ENCODE measurements around the gene ECHDC3.

Gene ECHDC3

DNA sequence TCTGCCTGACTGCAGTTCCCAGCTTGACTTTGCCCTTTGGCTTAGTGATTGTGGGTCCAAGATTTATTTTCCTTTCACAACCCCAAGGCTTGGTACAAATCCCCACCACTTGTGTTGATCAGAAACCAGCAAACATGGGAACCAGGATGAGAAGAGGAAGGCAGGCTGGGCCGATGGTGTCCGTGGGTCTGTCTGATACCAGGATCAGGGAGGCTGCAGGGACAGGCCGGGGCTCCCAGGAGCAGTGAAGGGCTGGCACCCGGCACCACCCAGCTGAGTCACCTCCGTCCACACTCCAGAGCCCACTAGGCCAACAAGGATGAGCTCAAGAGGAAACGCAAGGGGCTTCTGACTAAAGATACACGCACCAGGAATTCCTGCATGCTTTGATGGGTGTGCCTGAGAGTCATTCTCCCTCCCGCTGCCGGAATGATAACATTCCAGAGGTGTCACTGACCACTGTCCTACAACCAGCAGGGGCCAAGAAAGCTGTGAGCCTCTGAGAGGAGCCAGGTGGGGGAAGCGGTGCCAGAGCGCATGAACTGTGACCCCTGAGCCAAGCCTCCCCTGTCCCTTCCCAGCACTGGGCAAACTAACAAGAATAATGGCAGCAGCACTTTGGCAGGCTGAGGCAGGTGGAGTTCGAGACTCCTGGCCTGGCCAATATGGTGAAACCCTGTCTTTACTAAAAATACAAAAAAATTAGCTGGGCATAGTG lies 51.7 kb downstream of the ECHDC3 start:
- Histone ChIP-seq H4K20me1 (ENCODE audit: insufficient read depth, low read length) (no peaks in the 10 kb centered on the region), H3K79me2 (ENCODE audit: low read length) (no peaks in the 10 kb centered on the region), H3K27me3 (ENCODE audit: low read depth, low read length) (peaks cover 5% of the 10 kb centered on the region), H3K27ac (ENCODE audit: low read length) (no peak overlapping the region), H3K9ac (ENCODE audit: low read length) (no peak overlapping the region), H3K9me3 (ENCODE audit: insufficient read depth, low read length) (no peaks in the 10 kb centered on the region), H3K4me2 (ENCODE audit: low read length) (no peak overlapping the region), H3K4me3 (ENCODE audit: low read length) (no peak overlapping the region), H3K4me1 (ENCODE audit: low read length) (no peaks in the 10 kb centered on the region), H3K36me3 (replicated peaks; ENCODE audit: low read depth, low read length) (no peaks in the 10 kb centered on the region), H2AFZ (ENCODE audit: low read depth, low read length) (no peak overlapping the region)
- TF ChIP-seq, protein P1, sequence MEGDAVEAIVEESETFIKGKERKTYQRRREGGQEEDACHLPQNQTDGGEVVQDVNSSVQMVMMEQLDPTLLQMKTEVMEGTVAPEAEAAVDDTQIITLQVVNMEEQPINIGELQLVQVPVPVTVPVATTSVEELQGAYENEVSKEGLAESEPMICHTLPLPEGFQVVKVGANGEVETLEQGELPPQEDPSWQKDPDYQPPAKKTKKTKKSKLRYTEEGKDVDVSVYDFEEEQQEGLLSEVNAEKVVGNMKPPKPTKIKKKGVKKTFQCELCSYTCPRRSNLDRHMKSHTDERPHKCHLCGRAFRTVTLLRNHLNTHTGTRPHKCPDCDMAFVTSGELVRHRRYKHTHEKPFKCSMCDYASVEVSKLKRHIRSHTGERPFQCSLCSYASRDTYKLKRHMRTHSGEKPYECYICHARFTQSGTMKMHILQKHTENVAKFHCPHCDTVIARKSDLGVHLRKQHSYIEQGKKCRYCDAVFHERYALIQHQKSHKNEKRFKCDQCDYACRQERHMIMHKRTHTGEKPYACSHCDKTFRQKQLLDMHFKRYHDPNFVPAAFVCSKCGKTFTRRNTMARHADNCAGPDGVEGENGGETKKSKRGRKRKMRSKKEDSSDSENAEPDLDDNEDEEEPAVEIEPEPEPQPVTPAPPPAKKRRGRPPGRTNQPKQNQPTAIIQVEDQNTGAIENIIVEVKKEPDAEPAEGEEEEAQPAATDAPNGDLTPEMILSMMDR (IDR thresholded peaks at IDR 0.05; ENCODE audit: low read depth, low read length) = no peak
- no peak for TF ChIP-seq EZH2phosphoT487 (IDR thresholded peaks at IDR 0.05; ENCODE audit: low read depth)

GRCh38 chr10:11794566-11794965 lies 52.4 kb downstream of the ECHDC3 start:
- Histone ChIP-seq H3K4me1 (ENCODE audit: low read length) (no peaks in the 10 kb centered on the region), H3K9ac (ENCODE audit: low read length) (no peak overlapping the region), H3K4me2 (ENCODE audit: low read length) (no peak overlapping the region), H3K4me3 (ENCODE audit: low read length) (no peak overlapping the region), H3K27ac (ENCODE audit: low read length) (no peak overlapping the region), H4K20me1 (ENCODE audit: insufficient read depth, low read length) (no peaks in the 10 kb centered on the region), H2AFZ (ENCODE audit: low read depth, low read length) (no peak overlapping the region), H3K79me2 (ENCODE audit: low read length) (no peaks in the 10 kb centered on the region), H3K27me3 (ENCODE audit: low read depth, low read length) (peaks cover 4% of the 10 kb centered on the region; the same call in 1 of the 2 replicates), H3K9me3 (ENCODE audit: insufficient read depth, low read length) (no peaks in the 10 kb centered on the region), H3K36me3 (replicated peaks; ENCODE audit: low read depth, low read length) (no peaks in the 10 kb centered on the region)
- no peak for TF ChIP-seq EZH2phosphoT487 (IDR thresholded peaks at IDR 0.05; ENCODE audit: low read depth)
- TF ChIP-seq, protein P1 (IDR thresholded peaks at IDR 0.05; ENCODE audit: low read depth, low read length) = no peak

GRCh38 chr10:11795101-11795920 lies 53.1 kb downstream of the ECHDC3 start:
- Histone ChIP-seq H3K9ac (ENCODE audit: low read length) (no peak overlapping the region), H2AFZ (ENCODE audit: low read depth, low read length) (no peak overlapping the region), H3K27me3 (ENCODE audit: low read depth, low read length) (no peaks in the 10 kb centered on the region), H3K79me2 (ENCODE audit: low read length) (no peaks in the 10 kb centered on the region), H4K20me1 (ENCODE audit: insufficient read depth, low read length) (no peaks in the 10 kb centered on the region), H3K4me1 (ENCODE audit: low read length) (no peaks in the 10 kb centered on the region), H3K27ac (ENCODE audit: low read length) (no peak overlapping the region), H3K4me2 (ENCODE audit: low read length) (no peak overlapping the region), H3K4me3 (ENCODE audit: low read length) (no peak overlapping the region), H3K9me3 (ENCODE audit: insufficient read depth, low read length) (no peaks in the 10 kb centered on the region), H3K36me3 (replicated peaks; ENCODE audit: low read depth, low read length) (no peaks in the 10 kb centered on the region)
- no peak for TF ChIP-seq EZH2phosphoT487 (IDR thresholded peaks at IDR 0.05; ENCODE audit: low read depth)
- TF ChIP-seq, protein P1 (IDR thresholded peaks at IDR 0.05; ENCODE audit: low read depth, low read length) = no peak

DNA sequence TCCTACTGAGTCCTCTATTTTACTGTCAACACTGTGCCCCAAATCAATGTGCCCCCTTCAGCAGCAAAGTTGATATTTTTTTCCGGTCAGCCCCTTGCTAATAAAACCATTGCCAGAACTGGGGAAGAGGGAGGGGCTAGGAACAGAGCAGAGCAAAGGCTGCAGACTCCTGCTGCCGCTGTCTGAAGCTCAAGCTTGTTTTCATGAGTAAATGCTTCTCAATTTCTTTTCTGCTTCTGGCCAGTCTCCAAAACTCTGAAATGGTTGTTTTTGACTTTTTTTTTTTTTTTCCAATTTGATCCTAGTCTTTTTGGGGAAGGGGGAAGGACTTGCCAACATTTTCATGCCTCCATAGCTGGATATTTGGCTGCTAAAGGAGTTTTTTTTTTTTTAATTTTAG lies 54.3 kb downstream of the ECHDC3 start:
- Histone ChIP-seq H3K79me2 (ENCODE audit: low read length) (no peaks in the 10 kb centered on the region), H3K4me2 (ENCODE audit: low read length) (no peak overlapping the region), H3K9me3 (ENCODE audit: insufficient read depth, low read length) (no peaks in the 10 kb centered on the region), H4K20me1 (ENCODE audit: insufficient read depth, low read length) (no peaks in the 10 kb centered on the region), H3K27ac (ENCODE audit: low read length) (no peak overlapping the region), H3K4me1 (ENCODE audit: low read length) (no peaks in the 10 kb centered on the region), H2AFZ (ENCODE audit: low read depth, low read length) (no peak overlapping the region), H3K4me3 (ENCODE audit: low read length) (no peak overlapping the region), H3K27me3 (ENCODE audit: low read depth, low read length) (no peaks in the 10 kb centered on the region), H3K9ac (ENCODE audit: low read length) (no peak overlapping the region), H3K36me3 (replicated peaks; ENCODE audit: low read depth, low read length) (no peaks in the 10 kb centered on the region)
- TF ChIP-seq, protein P1 (IDR thresholded peaks at IDR 0.05; ENCODE audit: low read depth, low read length) = no peak
- no peak for TF ChIP-seq EZH2phosphoT487 (IDR thresholded peaks at IDR 0.05; ENCODE audit: low read depth)

Measured in OCI-LY3 (cell line).